SU-DHL-6 (cell line): Measurements from ENCODE around the gene SUMO2.
"Not testable (repeated sequence)": the region's sequence is repeated elsewhere in the genome, so short reads cannot be mapped to it uniquely, and the experiment has no call there.

ENCODE experiments used
- H2AFZ ChIP-seq: fragments of 200-600 bp; sonication (generic); 2 replicates; pipeline ENCODE4 v1.6.1; 2014; ENCODE audit warnings: low read depth, mild to moderate bottlenecking, moderate library complexity, mixed read lengths, antibody characterized with exemption, low read length; ENCODE audit not compliant: severe bottlenecking
- H3F3A ChIP-seq: fragments of 200-600 bp; shearing (Covaris generic); 2 replicates; pipeline ENCODE4 v1.6.0; 2016; ENCODE audit warnings: antibody characterized with exemption, mild to moderate bottlenecking; ENCODE audit not compliant: insufficient read depth
- H3K27ac ChIP-seq: fragments of 200-600 bp; sonication (generic); 2 replicates; pipeline ENCODE4 v1.5.1; 2016; ENCODE audit warnings: low read depth, mild to moderate bottlenecking, low read length, moderate library complexity, mixed read lengths
- H3K27me3 ChIP-seq: fragments of 200-600 bp; sonication (generic), shearing (Covaris generic); 2 replicates; pipeline ENCODE4 v1.6.0; 2014; ENCODE audit warnings: mild to moderate bottlenecking, low read length
- H3K36me3 ChIP-seq: fragments of 200-600 bp; sonication (generic); 2 replicates; pipeline ENCODE4 v1.6.1; 2014; ENCODE audit warnings: mild to moderate bottlenecking, low read length, mixed read lengths
- H3K4me2 ChIP-seq: fragments of 300-600, 200-600 bp; shearing (Covaris generic), sonication (generic); 2 replicates; pipeline ENCODE4 v1.6.0; 2014; ENCODE audit warnings: low read length, low read depth, mild to moderate bottlenecking; ENCODE audit not compliant: poor library complexity, severe bottlenecking
- H3K4me3 ChIP-seq: fragments of 200-600 bp; sonication (generic); 2 replicates; pipeline ENCODE4 v1.5.1; 2014; ENCODE audit warnings: antibody characterized with exemption, low read length, mild to moderate bottlenecking, mixed read lengths; ENCODE audit not compliant: insufficient read depth, poor library complexity, severe bottlenecking
- H3K79me2 ChIP-seq: fragments of 200-600 bp; sonication (generic); 2 replicates; pipeline ENCODE4 v1.6.1; 2014; ENCODE audit warnings: mild to moderate bottlenecking, low read length, moderate library complexity; ENCODE audit not compliant: insufficient read depth
- H3K9ac ChIP-seq: fragments of 200-600 bp; sonication (generic); 2 replicates; pipeline ENCODE4 v1.7.0; 2014; ENCODE audit warnings: mild to moderate bottlenecking, low read length
- H3K9me2 ChIP-seq: fragments of 200-600 bp; sonication (generic); replicated peaks from 2 replicates; pipeline ENCODE4 v1.6.1; 2014; ENCODE audit warnings: low read length; ENCODE audit not compliant: insufficient read depth
- H3K9me3 ChIP-seq: fragments of 200-600 bp; sonication (generic); 2 replicates; pipeline ENCODE4 v1.6.1; 2014; ENCODE audit warnings: low read length, mixed read lengths; ENCODE audit not compliant: insufficient read depth
- H4K20me1 ChIP-seq: fragments of 200-600 bp; sonication (generic); 2 replicates; pipeline ENCODE4 v1.6.1; 2014; ENCODE audit warnings: low read depth, mild to moderate bottlenecking, antibody characterized with exemption, low read length, moderate library complexity, mixed read lengths
- EZH2phosphoT487 ChIP-seq: fragments of 200-600 bp; sonication (generic), shearing (Covaris generic); conservative IDR thresholded peaks from 2 replicates; pipeline ENCODE4 v1.6.1; 2018; ENCODE audit warnings: mild to moderate bottlenecking, antibody characterized with exemption, low read length, moderate library complexity, mixed read lengths
- TF ChIP-seq, protein P1 (sequence below): fragments of 200-600 bp; sonication (generic); IDR thresholded peaks from one replicate; pipeline ENCODE4 v1.5.1; 2017; ENCODE audit warnings: antibody characterized with exemption, mild to moderate bottlenecking, low read length, moderate library complexity; ENCODE audit not compliant: insufficient read depth, poor library complexity, severe bottlenecking

The SUMO2 gene

DNA sequence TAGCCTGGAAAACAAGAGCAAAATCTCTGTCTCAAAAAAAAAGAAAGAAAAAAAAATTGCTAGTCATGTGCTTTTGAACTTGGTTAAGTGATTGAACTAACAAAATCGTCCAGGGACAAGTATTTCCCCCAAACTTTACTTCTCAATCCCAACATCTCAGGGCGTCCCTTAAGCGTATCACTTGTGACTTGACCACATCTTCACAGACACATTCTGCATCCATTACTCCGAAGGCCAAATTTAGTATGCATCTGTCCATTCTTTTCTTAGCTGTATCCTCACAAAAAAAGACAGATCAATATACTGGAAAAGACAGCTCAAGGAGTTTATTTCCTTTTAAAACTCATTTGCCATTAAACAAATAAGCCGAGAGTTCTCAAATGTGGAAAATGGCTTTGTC, 22.5 kb downstream of the SUMO2 start:
- no peaks in the 10 kb centered on the region for H4K20me1 ChIP-seq
- no peaks in the 10 kb centered on the region for H3K9me3 ChIP-seq
- no peak overlapping the region for H2AFZ ChIP-seq
- H3K4me3 ChIP-seq: no peak overlapping the region
- no peak overlapping the region for H3K27ac ChIP-seq
- H3K79me2 ChIP-seq: no peaks in the 10 kb centered on the region
- TF ChIP-seq, protein P1, sequence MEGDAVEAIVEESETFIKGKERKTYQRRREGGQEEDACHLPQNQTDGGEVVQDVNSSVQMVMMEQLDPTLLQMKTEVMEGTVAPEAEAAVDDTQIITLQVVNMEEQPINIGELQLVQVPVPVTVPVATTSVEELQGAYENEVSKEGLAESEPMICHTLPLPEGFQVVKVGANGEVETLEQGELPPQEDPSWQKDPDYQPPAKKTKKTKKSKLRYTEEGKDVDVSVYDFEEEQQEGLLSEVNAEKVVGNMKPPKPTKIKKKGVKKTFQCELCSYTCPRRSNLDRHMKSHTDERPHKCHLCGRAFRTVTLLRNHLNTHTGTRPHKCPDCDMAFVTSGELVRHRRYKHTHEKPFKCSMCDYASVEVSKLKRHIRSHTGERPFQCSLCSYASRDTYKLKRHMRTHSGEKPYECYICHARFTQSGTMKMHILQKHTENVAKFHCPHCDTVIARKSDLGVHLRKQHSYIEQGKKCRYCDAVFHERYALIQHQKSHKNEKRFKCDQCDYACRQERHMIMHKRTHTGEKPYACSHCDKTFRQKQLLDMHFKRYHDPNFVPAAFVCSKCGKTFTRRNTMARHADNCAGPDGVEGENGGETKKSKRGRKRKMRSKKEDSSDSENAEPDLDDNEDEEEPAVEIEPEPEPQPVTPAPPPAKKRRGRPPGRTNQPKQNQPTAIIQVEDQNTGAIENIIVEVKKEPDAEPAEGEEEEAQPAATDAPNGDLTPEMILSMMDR: no peak
- TF ChIP-seq EZH2phosphoT487: no peak
- H3K4me2 ChIP-seq: no peak overlapping the region
- H3F3A ChIP-seq: peaks cover 6% of the 10 kb centered on the region; the same call in 1 of the 2 replicates
- H3K9ac ChIP-seq: no peak overlapping the region
- no peaks in the 10 kb centered on the region for H3K27me3 ChIP-seq
- no peaks in the 10 kb centered on the region for H3K9me2 ChIP-seq
- peaks cover 5% of the 10 kb centered on the region; the same call in 1 of the 2 replicates for H3K36me3 ChIP-seq

DNA sequence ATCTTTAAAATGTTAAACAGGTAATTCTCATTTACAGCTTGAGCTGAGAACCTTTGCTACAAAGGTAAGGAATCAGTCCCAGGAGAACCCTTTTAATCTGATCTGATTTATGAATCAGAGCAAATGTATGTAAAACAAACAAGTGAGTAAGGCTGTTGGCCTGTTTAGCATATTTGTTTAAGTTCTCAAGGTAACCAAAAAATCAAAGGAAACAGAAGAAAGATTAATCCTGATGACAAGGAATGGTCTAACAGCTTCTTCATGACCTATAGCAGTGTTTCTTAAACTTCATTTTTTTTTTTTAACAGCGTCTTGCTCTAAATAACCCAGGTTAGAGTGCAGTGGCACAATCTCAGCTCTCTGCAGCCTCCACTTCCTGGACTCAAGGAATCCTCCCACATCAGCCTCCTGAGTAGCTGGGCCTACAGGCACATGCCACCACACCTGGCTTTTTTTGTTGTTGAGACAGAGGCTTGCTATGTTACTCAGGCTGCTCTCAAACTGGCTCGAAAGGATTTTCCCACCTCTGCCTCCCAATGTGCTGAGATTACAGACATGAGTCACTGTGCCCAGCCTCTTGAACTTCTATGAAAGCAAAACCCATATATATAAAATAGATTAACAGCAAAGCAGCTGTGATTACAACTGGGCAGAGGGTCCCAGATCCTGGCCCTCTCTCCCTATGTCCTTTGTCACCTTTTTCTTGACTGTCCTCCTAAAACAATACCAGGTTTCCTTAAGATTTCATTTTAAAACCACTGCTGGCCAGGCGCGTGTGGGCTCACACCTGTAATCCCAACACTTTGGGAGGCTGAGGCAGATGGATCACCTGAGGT, 23.3 kb downstream of the SUMO2 start:
- no peak overlapping the region for H3K4me2 ChIP-seq

DNA sequence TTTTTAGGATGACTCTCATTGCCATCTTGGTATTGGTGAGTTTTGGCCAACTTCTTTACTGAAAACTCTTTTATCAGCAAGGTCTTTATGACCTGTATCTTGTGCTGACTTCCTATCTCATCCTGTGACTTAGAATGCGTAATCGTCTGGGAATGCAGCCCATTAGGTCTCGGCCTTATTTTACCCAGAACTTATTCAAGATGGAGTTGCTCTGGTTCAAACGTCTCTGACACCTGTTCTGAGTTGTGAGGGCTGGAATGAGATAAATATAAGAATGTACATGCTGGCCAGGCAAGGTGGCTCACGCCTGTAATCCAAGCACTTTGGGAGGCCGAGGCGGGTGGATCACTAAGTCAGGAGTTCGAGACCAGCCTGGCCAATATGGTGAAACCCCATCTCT, 24.3 kb downstream of the SUMO2 start:
- not testable (repeated sequence) for H3K9me3 ChIP-seq, H3K4me3 ChIP-seq, H3K4me2 ChIP-seq, H3K36me3 ChIP-seq, H2AFZ ChIP-seq, H3K27me3 ChIP-seq, H3K27ac ChIP-seq, H3K79me2 ChIP-seq, H4K20me1 ChIP-seq, H3K9me2 ChIP-seq, H3K9ac ChIP-seq
- H3F3A ChIP-seq: peaks cover 11% of the 10 kb centered on the region; the same call in 1 of the 2 replicates

More for the DNA sequence above, 23.3 kb downstream of the SUMO2 start:
- H3K27ac ChIP-seq: no peak overlapping the region
- no peak overlapping the region for H3K9ac ChIP-seq
- no peaks in the 10 kb centered on the region for H3K79me2 ChIP-seq
- H2AFZ ChIP-seq: no peak overlapping the region
- no peaks in the 10 kb centered on the region for H4K20me1 ChIP-seq
- TF ChIP-seq EZH2phosphoT487: no peak
- TF ChIP-seq, protein P1: no peak
- H3K27me3 ChIP-seq: no peaks in the 10 kb centered on the region
- H3F3A ChIP-seq: peaks cover 11% of the 10 kb centered on the region; the same call in 1 of the 2 replicates
- H3K9me2 ChIP-seq: no peaks in the 10 kb centered on the region
- H3K9me3 ChIP-seq: no peaks in the 10 kb centered on the region
- peaks cover 5% of the 10 kb centered on the region; the same call in 1 of the 2 replicates for H3K36me3 ChIP-seq
- no peak overlapping the region for H3K4me3 ChIP-seq

DNA sequence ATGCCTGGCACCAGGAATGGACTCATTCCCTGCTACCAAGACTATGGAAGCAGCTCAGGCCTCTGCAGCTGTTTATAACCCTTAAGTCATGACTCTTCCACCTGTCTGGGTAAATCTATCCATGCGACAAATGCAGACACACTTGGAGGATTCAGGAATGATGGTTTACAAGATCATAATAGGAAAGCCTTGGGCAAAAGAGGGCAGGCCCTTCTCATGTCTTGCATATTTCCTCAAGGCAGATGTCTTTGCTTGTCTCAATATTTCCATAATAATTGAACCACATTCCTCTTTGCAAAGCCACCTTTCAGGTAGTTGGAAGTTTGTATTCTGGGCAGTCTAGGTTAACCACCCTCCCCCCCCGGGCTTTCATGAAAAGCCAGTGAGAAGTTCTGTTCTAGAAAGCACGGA, 27.6 kb downstream of the SUMO2 start:
- H3K27me3 ChIP-seq: no peaks in the 10 kb centered on the region
- H3K9ac ChIP-seq: peak overlapping the region; percentile 40
- peak overlapping the region; percentile 53 for H3K4me2 ChIP-seq
- H3K36me3 ChIP-seq: no peaks in the 10 kb centered on the region
- H4K20me1 ChIP-seq: no peaks in the 10 kb centered on the region
- no peaks in the 10 kb centered on the region for H3K9me2 ChIP-seq
- H3K9me3 ChIP-seq: no peaks in the 10 kb centered on the region
- no peak for TF ChIP-seq EZH2phosphoT487
- TF ChIP-seq, protein P1: no peak
- H3K79me2 ChIP-seq: peaks cover 41% of the 10 kb centered on the region
- H3K4me3 ChIP-seq: no peak overlapping the region
- H3K27ac ChIP-seq: peak overlapping the region; percentile 70
- H2AFZ ChIP-seq: peak overlapping the region; percentile 2
- peaks cover 10% of the 10 kb centered on the region; the same call in 1 of the 2 replicates for H3F3A ChIP-seq
